Uterus (tissue), 2 donors: ENCODE results near the gene DERL2.

ENCODE experiments used
- POLR2A ChIP-seq, 2 donors: fragments of 450-650 bp; IDR thresholded peaks; one replicate each; pipeline ENCODE4 v1.6.1; 2016; ENCODE audit warnings: antibody characterized with exemption in 2 of 2, mild to moderate bottlenecking in 1 of 2, moderate library complexity in 1 of 2
- TF ChIP-seq, protein P1 (sequence below), 4 experiments: fragments of 200-600 bp in 2 of 4; fragments of 450-650 bp in 2 of 4; sonication (generic) in 2 of 4; IDR thresholded peaks; one replicate each; pipeline ENCODE4 v1.5.1; 2016 to 2019; ENCODE audit warnings: antibody characterized with exemption in 4 of 4, mild to moderate bottlenecking in 2 of 4, moderate library complexity in 1 of 4

DNA sequence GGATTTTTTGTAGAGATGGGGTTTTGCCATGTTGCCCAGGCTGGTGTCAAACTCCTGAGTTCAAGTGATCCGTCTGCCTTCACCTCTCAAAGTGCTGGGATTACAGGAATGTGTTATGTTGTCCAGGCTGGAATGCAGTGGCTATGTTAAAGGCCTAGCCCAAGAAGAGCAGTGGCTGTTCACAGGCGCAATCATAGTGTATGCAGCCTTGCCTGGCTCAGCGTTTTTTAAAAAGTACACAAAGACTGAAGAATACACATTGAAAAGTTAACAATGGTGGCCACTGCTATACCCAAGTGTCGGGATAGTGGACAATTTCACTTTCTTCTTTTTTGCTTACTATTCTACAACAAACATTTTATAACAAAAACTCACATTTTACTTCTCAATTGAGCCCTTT, 7.0 kb downstream of the DERL2 start:
- TF ChIP-seq POLR2A (IDR thresholded peaks at IDR 0.05): no peak
- TF ChIP-seq, protein P1, sequence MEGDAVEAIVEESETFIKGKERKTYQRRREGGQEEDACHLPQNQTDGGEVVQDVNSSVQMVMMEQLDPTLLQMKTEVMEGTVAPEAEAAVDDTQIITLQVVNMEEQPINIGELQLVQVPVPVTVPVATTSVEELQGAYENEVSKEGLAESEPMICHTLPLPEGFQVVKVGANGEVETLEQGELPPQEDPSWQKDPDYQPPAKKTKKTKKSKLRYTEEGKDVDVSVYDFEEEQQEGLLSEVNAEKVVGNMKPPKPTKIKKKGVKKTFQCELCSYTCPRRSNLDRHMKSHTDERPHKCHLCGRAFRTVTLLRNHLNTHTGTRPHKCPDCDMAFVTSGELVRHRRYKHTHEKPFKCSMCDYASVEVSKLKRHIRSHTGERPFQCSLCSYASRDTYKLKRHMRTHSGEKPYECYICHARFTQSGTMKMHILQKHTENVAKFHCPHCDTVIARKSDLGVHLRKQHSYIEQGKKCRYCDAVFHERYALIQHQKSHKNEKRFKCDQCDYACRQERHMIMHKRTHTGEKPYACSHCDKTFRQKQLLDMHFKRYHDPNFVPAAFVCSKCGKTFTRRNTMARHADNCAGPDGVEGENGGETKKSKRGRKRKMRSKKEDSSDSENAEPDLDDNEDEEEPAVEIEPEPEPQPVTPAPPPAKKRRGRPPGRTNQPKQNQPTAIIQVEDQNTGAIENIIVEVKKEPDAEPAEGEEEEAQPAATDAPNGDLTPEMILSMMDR (IDR thresholded peaks at IDR 0.05): no peak
